GM21619 (cell line): ENCODE results near the gene IMPG2.

Experiments
- ATAC-seq: cut with Tn5 transposase; IDR thresholded peaks from one replicate; pipeline ENCODE4 v1.9.1; 2021; ENCODE audit not compliant: unreplicated experiment

The IMPG2 gene

DNA sequence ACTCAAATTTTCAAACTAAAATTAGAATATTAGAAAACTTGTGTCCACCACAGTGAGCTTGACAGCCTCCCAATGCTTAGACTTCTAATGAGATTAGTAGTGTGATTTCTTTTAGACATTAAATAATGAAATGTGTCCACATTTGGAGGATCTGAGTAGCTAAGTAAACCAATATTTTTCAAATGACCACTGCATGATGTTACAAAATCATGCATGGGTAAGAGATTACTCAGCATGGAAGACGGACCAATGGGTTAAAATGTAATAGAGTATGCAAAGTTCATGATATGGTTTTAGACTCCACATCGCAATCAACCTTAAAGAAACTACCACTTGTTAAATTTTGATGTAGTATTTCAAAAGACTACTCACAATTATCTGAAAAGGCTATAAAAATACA lies 130.6 kb downstream of the IMPG2 start:
- no peak for ATAC-seq

DNA sequence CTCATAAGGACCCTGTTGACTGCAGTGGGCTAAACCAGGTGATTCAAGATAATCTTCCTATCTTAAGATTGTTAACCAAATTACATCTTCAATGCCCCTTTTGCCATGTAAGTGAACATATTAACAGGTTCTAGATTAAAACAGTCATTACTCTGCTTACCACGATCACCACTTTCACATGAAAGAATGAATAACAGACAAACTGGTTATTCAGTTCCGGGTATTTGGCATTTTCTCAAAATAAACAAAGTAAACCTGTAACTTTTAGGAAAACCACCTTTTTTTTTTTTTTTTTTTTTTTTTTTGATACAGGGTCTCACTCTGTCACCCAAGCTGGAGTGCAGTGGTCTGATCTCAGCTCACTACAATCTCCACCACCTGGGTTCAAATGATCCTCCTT lies 131.2 kb downstream of the IMPG2 start:
- no peak for ATAC-seq

DNA sequence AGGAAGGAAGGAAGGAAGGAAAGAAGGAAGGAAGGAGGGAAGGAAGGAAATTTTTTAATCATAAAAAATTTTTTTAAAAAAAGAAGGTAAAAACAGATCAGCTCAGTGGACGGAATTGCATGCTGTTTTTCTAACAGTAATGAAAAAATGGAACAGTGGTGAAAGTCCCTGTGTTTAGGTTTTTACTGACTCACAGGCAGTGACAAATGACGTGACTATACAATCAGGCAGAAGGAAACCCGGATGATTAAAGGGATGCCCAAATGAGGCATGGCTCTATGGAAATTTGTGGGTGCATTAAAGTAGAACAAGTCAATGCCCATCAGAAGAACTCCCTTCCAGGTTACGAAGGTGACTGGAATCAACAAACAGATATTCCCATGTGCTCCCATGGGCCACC lies 135.0 kb downstream of the IMPG2 start:
- ATAC-seq, result no peak

DNA sequence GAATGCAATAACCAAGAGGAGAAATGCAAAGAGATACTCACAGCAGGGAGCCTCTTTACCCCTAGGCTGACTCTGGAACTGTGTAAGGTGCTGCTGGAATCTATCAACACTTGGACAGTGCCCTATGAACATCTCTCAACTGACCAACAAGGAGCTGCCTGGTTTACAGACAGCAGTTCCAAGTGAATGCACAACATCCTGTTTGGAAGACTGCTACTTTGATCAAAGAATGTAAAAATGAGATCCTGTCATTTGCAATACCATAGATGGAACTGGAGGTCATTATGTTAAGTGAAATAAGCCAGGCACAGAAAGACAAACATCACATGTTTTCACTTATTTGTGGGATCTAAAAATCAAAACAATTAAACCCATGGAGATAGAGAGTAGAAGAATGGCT lies 136.3 kb downstream of the IMPG2 start:
- no peak for ATAC-seq

DNA sequence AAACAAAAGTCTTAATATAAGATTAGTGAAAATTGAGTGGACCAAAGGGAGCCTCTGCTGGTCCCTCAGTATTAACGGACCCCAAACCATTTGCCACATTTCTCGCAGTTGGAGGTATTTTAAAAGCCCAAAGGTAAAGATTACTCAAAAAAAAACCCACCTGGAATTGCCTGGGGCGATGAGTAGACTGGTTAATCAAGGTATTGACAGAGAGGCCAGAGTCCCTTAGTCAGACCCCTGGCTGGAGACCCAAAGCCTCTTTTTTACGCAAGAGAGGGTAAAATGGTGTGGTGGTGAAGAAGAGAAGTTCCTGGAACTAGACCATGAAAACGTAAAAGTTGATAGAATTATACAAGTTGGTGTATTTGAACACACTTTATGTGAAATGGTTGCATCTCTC lies 137.2 kb downstream of the IMPG2 start:
- ATAC-seq, result no peak

DNA sequence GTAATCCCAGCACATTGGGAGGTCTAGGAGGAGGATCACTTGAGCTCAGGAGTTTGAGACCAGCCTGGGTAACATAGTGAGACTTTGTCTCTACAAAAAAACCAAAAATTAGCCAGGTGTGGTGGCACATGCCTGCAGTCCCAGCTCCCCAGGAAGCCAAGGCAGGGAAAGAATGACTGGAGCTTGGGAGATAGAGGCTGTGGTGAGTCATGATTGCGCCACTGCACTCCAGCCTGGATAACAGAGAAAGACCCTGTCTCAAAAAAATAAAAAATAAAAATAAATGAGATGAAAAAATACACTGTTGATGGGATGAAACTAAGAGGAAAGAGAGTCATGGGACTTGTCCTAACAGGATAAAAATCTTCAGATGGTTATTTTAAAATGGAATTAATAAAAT lies 137.6 kb downstream of the IMPG2 start:
- ATAC-seq, result no peak

DNA sequence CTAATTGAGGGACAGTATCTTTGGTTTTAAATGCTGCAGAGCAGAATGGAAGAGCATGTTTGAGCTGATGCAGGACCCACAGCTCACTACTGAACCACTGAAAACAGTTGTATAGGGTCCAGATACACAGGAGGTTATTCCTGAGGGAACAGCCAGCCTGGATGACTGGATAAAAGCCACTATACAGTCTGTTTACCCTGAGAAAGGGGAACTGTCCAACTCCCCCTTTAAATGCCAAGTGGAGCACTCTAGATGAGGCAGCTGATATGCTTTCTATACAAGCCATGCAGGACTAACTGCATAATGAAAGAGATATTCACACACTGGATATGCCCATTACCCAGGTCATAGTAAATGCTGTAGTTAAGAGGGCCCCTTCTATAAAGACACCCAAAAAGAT lies 138.6 kb downstream of the IMPG2 start:
- ATAC-seq, result no peak

DNA sequence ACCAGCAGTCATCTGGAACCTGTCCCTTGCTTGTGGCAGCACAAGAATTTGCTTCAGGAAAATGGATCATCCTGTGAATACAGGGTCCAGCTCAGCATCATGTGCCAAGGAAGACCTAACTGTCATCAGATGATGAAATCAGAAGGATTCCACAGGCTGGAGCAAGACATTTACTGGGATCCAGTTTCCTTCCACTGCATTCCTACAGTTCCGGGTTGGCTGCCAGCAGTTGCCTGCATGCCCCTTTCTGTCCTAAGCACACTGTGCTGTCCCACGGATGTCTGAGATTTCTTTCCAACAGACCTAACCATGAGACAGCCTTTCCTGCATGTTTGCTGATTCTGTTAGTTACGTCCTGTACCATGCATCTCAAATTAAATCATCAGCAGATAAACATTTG lies 140.7 kb downstream of the IMPG2 start:
- no peak for ATAC-seq

DNA sequence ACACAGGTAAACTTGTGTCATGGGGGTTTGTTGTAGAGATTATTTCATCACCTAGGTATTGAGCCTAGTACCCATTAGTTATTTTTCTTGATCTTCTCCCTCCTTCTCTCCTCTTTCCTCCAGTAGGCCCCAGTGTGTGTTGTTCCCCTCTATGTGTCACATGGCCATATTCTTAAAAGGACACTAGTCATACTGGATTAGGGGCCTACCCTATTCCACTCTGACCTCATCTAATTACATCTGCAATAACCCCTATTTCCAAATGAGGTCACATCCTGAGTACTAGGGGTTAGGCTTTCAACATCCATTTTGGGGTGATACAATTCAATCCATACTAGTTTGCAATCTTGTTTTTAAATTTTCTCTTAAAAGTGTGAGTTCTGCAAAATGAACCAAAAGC lies 142.8 kb downstream of the IMPG2 start:
- ATAC-seq, result no peak
